ENCODE data around the gene HPS4. TPM values are rescaled to one million over a fixed set of nuclear protein-coding genes. Genes with fewer than 3 reads are reported as not detected.
A peak's percentile ranks its signal among the peaks of the same experiment; 100 is the strongest.
"Not testable (repeated sequence)": the region's sequence is repeated elsewhere in the genome, so short reads cannot be mapped to it uniquely, and the experiment has no call there.

The HPS4 gene
- 35.8 and 37.1 TPM in 2 replicates for total RNA-seq
- long read RNA-seq, full-length matches to known transcripts = 62 of 159 reads
- long read RNA-seq, partial matches to known transcripts = 41 of 159 reads
- long read RNA-seq, other reads (novel, unspliced or antisense) = 56 of 159 reads

DNA sequence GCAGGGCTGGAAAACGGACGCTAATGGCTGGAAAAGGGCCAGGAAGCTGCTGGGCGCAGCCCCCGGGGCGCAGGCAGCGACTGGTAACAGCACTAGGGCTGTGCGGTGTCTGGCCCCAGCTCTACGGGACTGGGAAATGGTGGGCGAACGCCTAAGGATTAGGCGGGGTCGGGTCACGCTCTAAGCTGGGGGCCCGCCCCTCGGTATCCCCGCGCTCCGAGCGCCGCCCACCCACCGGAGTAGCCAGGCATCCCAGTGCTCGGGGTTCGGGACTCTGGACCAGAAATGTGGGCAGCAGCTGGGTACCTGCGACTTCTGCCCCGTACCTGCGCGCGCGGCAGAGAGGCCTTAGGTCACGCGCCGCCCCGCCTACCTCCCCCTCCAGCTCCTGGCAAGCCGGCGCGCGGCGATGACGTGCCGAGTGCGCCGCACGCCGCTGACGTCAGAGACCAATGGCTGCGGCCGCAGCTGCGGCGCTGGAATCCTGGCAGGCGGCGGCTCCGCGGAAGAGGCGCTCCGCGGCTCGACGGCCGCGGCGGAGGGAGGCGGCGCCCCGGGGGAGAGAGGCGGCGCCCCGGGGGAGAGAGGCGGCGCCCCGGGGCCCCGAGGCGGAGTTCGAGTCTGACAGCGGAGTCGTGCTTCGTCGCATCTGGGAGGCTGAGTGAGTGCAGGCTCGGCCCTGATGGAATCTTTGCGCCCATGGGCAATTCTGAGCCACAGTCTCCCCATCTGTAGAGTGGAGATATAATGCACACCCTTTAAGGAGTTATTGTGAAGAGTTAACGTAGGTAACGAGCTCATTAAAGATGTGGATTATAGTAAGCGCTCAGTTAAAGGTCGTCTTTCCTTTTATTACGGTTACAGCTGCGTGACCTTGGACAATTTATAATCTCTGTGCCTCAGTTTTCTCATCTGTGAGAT is at the start of gene HPS4, which contains the start of gene SRRD:
TSS of gene HPS4 (minus strand) at position 345 of the 921 bp plus-strand sequence. CDS start 2,021 bp downstream, outside the sequence.
TSS of gene SRRD (plus strand) at position 439 of the 921 bp plus-strand sequence. CDS start at position 453, 14 bp downstream.
- peaks cover 5% of the 10 kb centered on the region for H3K36me3 Mint-ChIP-seq (ENCODE audit: unreplicated experiment)
- H3K4me3 Mint-ChIP-seq (ENCODE audit: unreplicated experiment) = peak within 1 kb of the TSS; percentile 82
- peaks cover 51% of the 10 kb centered on the region for H3K4me1 Mint-ChIP-seq (ENCODE audit: unreplicated experiment)
- peak within 1 kb of the TSS; percentile 96 for H3K27ac Mint-ChIP-seq (ENCODE audit: unreplicated experiment)
- H3K9me3 Mint-ChIP-seq (ENCODE audit: unreplicated experiment) = no peaks in the 10 kb centered on the region
- no peak for TF ChIP-seq CTCF (IDR thresholded peaks at IDR 0.05)
- H3K27me3 Mint-ChIP-seq (ENCODE audit: unreplicated experiment) = no peaks in the 10 kb centered on the region
- DNase-seq (ENCODE audit: extremely low spot score, unreplicated experiment) = peak; percentile 95

- Mint-ChIP-seq H3K36me3 (ENCODE audit: unreplicated experiment) (peaks cover 11% of the 10 kb centered on the region), H3K27me3 (ENCODE audit: unreplicated experiment) (no peaks in the 10 kb centered on the region), H3K9me3 (ENCODE audit: unreplicated experiment) (no peaks in the 10 kb centered on the region), H3K4me3 (ENCODE audit: unreplicated experiment) (no peak overlapping the region), H3K4me1 (ENCODE audit: unreplicated experiment) (no peaks in the 10 kb centered on the region), H3K27ac (ENCODE audit: unreplicated experiment) (no peak overlapping the region)
- TF ChIP-seq CTCF (IDR thresholded peaks at IDR 0.05) = no peak
- DNase-seq (ENCODE audit: extremely low spot score, unreplicated experiment) = no peak
Observed at GRCh38 chr22:26529345-26529744, 45.8 kb upstream of the HPS4 start.

GRCh38 chr22:26528518-26528917 is 44.9 kb upstream of the HPS4 start:
- H3K4me1 Mint-ChIP-seq (ENCODE audit: unreplicated experiment); H3K27ac Mint-ChIP-seq (ENCODE audit: unreplicated experiment); H3K9me3 Mint-ChIP-seq (ENCODE audit: unreplicated experiment); DNase-seq (ENCODE audit: extremely low spot score, unreplicated experiment); H3K27me3 Mint-ChIP-seq (ENCODE audit: unreplicated experiment); H3K4me3 Mint-ChIP-seq (ENCODE audit: unreplicated experiment): not testable (repeated sequence)
- peaks cover 11% of the 10 kb centered on the region for H3K36me3 Mint-ChIP-seq (ENCODE audit: unreplicated experiment)

DNA sequence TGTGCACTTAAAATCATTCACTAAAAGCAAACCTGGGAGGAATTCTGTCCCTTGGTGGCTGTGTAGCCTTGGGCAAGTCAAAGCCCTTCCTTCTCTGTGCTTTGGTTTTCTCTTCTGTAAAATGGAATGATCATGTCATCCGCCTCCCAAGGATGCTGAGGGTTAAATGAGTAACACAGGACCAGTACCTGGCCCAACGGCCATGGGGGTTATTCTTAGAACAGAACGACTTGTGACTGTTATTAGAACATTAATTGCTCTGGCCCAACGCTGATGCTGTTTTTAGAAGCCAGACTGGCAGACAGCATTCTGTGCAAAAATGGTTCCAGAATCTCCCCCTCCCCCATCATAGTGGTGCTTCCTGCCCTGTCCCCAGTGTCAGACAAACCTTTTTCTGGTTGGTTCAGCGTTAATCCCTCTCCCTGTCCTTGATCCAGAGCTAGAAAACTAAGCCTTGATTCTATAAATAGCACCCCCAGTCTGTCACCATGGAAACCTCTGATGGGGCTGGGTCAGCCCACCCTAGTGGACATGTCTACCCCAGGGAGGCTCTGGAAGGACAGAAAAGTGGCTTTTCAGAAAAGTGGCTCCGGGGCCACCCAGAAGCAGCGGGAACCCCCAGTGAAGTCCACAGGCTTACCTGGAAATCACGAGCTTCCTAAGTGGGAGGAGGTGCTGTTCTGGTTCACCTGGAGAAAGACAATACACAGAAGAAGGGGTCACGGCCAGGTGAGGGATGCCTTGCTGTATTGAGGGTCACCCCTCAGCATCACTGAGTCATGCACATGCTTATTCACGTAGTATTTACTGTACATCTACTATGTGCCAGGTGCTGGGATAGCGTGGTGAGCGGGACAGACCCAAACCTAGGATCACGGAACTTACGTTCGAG is 44.2 kb upstream of the HPS4 start:
- DNase-seq (ENCODE audit: extremely low spot score, unreplicated experiment) = no peak
- Mint-ChIP-seq H3K4me3 (ENCODE audit: unreplicated experiment) (no peak overlapping the region), H3K4me1 (ENCODE audit: unreplicated experiment) (no peaks in the 10 kb centered on the region), H3K27me3 (ENCODE audit: unreplicated experiment) (no peaks in the 10 kb centered on the region), H3K36me3 (ENCODE audit: unreplicated experiment) (peaks cover 10% of the 10 kb centered on the region), H3K9me3 (ENCODE audit: unreplicated experiment) (no peaks in the 10 kb centered on the region), H3K27ac (ENCODE audit: unreplicated experiment) (no peak overlapping the region)
- TF ChIP-seq CTCF (IDR thresholded peaks at IDR 0.05) = no peak

DNA sequence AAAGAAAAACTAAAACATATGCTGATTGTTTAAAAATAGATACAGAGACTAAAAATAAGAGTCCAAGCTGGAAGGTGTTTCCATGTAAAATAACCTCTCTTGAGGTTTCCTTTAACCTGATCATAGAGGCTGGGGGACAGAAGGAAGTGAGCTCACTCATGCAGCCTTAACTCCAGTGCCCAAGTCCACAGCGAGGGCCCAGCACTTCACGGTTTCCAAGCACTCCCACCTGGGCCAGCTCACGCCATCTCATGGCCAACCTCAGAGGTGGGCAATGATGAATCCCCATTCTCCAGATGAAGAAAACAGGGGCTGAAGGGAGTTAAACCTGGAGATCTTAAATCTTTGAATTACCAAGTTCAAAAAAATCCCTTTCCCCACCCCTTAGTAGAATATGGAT is 43.6 kb upstream of the HPS4 start:
- Mint-ChIP-seq H3K4me3 (ENCODE audit: unreplicated experiment) (no peak overlapping the region), H3K9me3 (ENCODE audit: unreplicated experiment) (no peaks in the 10 kb centered on the region), H3K27me3 (ENCODE audit: unreplicated experiment) (no peaks in the 10 kb centered on the region), H3K27ac (ENCODE audit: unreplicated experiment) (no peak overlapping the region), H3K36me3 (ENCODE audit: unreplicated experiment) (peaks cover 9% of the 10 kb centered on the region), H3K4me1 (ENCODE audit: unreplicated experiment) (no peaks in the 10 kb centered on the region)
- no peak for TF ChIP-seq CTCF (IDR thresholded peaks at IDR 0.05)
- DNase-seq (ENCODE audit: extremely low spot score, unreplicated experiment) = no peak
